GM11168 (cell line): ENCODE results near the gene CYP3A7.
"Not testable (repeated sequence)": the region's sequence is repeated elsewhere in the genome, so short reads cannot be mapped to it uniquely, and the experiment has no call there.

ENCODE experiments used
- in situ Hi-C: fragments of 300-500 bp; cut with MboI; formaldehyde crosslinking; loops from one replicate; pipeline ENCODE4 v1.12.0; 2022; ENCODE audit warnings: low sequenced_read_pairs; ENCODE audit not compliant: unreplicated experiment

The CYP3A7 gene

GRCh38 chr7:99734987-99735386 is at the start of gene CYP3A7:
Gene CYP3A7 (minus strand): TSS chr7:99735196. CDS start chr7:99735093, 103 bp downstream.
- in situ Hi-C loops, result loop anchor here (5.0 kb wide), 1 partner anchor 32 kb away; no protein-coding TSS in a partner anchor

DNA sequence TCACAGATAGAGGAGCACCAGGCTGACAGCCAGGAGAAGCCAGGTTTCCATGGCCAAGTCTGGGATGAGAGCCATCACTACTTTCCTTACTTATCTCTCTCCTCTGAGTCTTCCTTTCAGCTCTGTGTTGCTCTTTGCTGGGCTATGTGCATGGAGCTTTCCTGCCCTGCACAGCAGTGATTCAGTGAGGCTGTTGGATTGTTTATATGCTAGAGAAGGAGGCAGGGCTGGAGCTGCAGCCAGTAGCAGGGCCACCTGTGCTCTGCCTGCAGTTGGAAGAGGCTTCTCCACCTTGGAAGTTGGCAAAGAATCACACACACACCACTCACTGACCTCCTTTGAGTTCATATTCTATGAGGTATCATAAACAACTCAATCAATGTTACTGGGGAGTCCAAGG is 49.0 kb upstream of the CYP3A7 start, which contains the start of gene CYP3A4:
Gene CYP3A4, minus strand, starts transcription at position 178 of the 400 bp plus-strand sequence. Its CDS starts 103 bp downstream, at position 75.
- in situ Hi-C loops, result no loop called here

- in situ Hi-C loops, result no loop called here
Observed at GRCh38 chr7:99782012-99782953, 47.3 kb upstream of the CYP3A7 start.

DNA sequence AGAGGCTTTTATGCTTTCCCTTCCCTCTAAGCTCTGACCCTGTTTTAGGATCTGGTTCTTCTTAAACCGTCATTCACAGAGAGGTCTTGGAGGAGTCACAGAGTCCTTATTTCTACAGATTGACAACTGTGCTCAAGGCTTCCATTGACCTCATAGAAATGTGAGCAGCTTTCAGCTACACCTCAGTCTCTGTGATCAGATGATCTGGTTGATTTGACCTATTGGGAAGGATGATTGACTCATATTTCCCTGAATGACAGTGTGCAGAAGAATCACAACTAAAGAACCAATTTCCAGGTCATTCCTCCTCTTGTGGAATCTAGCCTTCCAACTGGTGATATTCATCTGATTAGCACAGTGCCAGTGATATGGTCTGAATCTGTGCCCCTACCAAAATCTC is 45.6 kb upstream of the CYP3A7 start:
- in situ Hi-C loops, result no loop called here

DNA sequence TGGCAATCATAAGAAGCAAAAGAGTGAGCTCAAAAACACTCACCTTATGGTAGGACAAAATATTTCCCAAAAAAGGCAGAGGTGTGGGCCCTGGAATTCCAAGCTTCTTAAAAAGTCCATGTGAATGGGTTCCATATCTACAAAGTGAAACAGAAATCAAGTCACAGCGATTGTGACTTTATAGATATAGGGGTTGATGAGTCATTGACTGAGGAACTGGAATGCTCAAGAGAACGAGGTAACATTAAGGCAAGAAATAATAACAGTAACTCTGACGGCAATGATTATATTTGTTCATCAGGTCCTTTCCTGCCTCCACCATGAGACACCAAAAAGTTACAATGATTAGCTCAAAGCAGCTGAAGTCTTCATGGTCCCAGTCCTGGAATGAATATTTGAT is 45.0 kb upstream of the CYP3A7 start:
- in situ Hi-C loops, result no loop called here

DNA sequence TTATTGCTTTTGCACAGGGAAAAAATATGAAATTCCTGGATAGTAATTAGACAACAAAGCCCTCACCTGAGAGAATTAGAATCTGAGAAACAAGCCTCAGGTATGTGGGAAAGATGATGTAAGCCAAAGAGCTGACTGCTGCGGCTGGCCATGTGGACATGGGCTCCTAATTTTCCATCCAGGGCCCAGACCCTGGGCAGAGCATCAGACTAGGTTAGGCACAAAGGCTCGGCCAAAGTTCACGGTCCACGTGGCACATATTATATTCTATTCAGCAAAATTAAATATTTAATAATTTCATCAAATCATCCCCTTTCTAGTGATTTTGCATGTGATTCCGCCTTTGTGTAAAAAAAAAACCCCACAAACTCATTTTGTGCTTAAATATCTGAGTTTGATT is 43.9 kb upstream of the CYP3A7 start:
- in situ Hi-C loops, result no loop called here

DNA sequence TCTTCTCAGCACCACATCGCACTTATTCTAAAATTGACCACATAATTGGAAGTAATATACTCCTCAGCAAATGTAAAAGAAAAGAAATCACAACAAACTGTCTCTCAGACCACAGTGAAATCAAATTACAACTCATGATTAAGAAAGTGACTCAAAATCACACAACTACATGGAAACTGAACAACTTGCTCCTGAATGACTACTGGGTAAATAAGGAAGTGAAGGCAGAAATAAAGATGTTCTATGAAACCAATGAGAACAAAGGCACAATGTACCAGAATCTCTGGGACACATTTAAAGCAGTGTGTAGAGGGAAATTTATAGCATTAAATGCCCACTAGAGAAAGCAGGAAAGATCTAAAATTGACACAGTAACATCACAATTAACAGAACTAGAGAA is 38.4 kb upstream of the CYP3A7 start:
- in situ Hi-C loops, result not testable (repeated sequence)

- in situ Hi-C loops, result no loop called here
Observed at GRCh38 chr7:99772565-99772964, 37.6 kb upstream of the CYP3A7 start.

- in situ Hi-C loops, result loop anchor here (5.0 kb wide), 1 partner anchor 37 kb away; no protein-coding TSS in a partner anchor
Observed at GRCh38 chr7:99769494-99769893, 34.5 kb upstream of the CYP3A7 start.

- in situ Hi-C loops, result loop anchor here (5.0 kb wide), 1 partner anchor 36 kb away; no protein-coding TSS in a partner anchor
Observed at GRCh38 chr7:99768471-99768870, 33.5 kb upstream of the CYP3A7 start.

DNA sequence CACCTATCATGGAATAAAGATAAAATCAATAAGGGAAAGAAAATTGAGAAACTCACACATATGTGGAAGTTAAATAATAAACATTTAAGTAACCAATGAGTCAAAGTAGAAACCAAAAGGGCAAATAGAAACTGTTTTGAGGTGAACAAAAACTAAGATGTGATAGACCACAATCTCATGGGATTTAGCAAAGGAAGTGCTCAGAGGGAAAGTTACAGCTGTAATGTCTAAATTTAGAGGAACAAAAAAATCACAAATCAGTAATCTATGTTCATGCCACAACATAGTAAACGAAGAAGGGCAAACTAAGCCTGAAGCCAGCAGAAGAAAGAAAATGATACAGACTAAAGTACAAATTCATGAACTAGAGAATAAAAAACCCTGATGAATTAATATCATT is 32.7 kb upstream of the CYP3A7 start:
- in situ Hi-C loops, result loop anchor here (5.0 kb wide), 1 partner anchor 35 kb away; no protein-coding TSS in a partner anchor

GRCh38 chr7:99766484-99767099 is 31.6 kb upstream of the CYP3A7 start:
- in situ Hi-C loops, result loop anchor here (5.0 kb wide), 1 partner anchor 34 kb away; no protein-coding TSS in a partner anchor

GRCh38 chr7:99764478-99764877 is 29.5 kb upstream of the CYP3A7 start:
- in situ Hi-C loops, result no loop called here

DNA sequence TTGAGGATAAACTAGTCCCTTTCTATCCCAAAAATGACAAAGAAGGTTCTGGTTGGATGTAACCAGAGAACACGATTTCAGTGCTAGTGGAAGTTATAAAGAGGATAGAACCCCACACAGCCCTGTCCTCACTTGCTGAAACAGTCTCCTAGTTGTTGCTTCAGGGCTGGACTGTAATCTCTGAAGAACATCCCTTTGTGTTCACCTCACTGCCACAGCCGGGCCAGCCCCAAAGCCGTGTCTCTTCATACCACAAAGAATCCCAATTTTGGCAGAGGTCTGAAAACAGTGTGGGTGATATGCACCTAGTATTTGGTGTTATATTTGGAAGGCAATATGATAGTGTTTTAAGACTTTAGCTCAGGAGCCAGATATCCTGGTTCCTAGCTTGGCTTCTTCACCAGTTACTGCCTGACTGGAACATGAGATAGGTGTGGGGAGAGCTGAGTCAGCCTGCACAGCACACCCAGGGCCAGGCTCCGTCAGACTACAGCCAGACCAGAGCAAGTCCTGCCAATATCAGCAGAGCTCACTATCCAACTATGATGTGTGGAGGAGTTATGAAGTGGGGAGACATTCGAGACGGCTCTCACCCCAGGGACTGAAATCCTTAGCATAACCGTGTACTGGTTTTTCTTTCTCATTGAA is 27.8 kb upstream of the CYP3A7 start:
- in situ Hi-C loops, result no loop called here

DNA sequence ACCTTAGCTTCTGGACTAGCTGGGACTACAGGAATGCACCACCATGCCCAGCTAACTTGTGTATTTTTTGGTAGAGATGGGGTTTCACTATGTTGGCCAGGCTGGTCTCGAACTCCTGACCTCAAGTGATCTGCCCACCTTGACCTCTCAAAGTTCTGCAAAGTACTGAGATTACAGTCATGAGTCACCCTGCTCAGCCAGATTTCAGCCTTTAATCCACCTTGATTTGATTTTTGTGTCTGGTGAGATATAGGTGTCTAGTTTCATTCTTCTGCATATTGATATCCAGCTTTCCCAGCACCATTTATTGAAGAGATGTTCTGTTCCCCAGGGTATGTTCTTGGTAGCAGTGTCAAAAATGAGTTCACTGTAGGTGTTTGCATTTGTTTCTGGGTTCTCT is 20.1 kb upstream of the CYP3A7 start:
- in situ Hi-C loops, result no loop called here

DNA sequence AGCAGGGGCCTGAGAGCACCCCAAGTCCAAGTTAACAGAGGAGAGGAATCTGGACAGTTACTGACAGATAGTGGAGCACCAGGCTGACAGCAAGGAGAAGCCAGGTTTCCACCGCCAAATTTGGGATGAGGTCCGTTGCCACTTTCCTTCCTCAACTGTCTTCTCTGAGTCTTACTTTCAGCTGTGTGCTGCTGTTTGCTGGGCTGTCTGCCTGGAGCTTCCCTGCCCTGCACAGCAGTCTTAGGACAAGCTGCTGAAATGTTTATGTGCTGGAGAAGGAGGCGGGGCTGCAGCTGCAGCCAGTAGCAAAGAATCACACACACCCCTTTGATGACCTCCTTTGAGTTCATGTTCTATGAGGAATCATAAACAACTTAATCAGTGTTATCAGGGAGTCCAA is 17.4 kb upstream of the CYP3A7 start:
- in situ Hi-C loops, result no loop called here

GRCh38 chr7:99751322-99752052 is 16.5 kb upstream of the CYP3A7 start:
- in situ Hi-C loops, result not testable (repeated sequence)

- in situ Hi-C loops, result no loop called here
Observed at GRCh38 chr7:99748846-99749579, 14.0 kb upstream of the CYP3A7 start.

DNA sequence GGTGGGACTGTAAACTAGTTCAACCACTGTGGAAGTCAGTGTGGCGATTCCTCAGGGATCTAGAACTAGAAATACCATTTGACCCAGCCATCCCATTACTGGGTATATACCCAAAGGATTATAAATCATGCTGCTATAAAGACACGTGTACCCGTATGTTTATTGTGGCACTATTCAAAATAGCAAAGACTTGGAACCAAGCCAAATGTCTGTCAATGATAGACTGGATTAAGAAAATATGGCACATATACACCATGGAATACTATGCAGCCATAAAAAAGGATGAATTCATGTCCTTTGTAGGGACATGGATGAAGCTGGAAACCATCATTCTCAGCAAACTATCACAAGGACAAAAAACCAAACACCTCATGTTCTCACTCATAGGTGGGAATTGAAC is 11.9 kb upstream of the CYP3A7 start:
- in situ Hi-C loops, result not testable (repeated sequence)
